Gastroesophageal sphincter (tissue), 4 donors: ENCODE data around the gene COL5A1. TPM values are rescaled to one million over a fixed set of nuclear protein-coding genes. Genes with fewer than 3 reads are reported as not detected.
A peak's percentile ranks its signal among the peaks of the same experiment; 100 is the strongest.

Experiments used
- ATAC-seq: fragments of 150-250 bp; one replicate; pipeline ENCODE4 v1.9.1; 2016; ENCODE audit warnings: mild to moderate bottlenecking, moderate library complexity
- H3K27ac ChIP-seq, 4 donors: fragments of 200-600 bp; sonication (generic) in 3 of 4; 1 replicate in 3 of 4; 2 replicates in 1 of 4; pipeline ENCODE4 v1.5.1; 2016 to 2019
- H3K27me3 ChIP-seq: fragments of 200-600 bp; sonication (generic); one replicate; pipeline ENCODE4 v1.5.1; 2019
- H3K36me3 ChIP-seq, 2 donors: fragments of 200-600 bp; sonication (generic); one replicate each; pipeline ENCODE4 v1.5.1; 2019; ENCODE audit warnings: control low read depth in 1 of 2
- H3K4me1 ChIP-seq, 3 donors: fragments of 200-600 bp; sonication (generic); 1 replicate in 2 of 3; 2 replicates in 1 of 3; pipeline ENCODE4 v1.5.1; 2016 to 2019; ENCODE audit warnings: control low read depth in 2 of 3
- H3K4me3 ChIP-seq, 2 donors: fragments of 200-600 bp; sonication (generic); one replicate each; pipeline ENCODE4 v1.5.1; 2019; ENCODE audit warnings: mild to moderate bottlenecking in 1 of 2, moderate library complexity in 1 of 2
- H3K9me3 ChIP-seq, 3 donors: fragments of 200-600 bp; sonication (generic); one replicate each; pipeline ENCODE4 v1.5.1; 2017 to 2019; ENCODE audit warnings: control low read depth in 2 of 3
- EP300 ChIP-seq: sonication (generic); formaldehyde crosslinking; IDR thresholded peaks from one replicate; pipeline ENCODE4 v1.6.1; 2017; ENCODE audit warnings: antibody characterized with exemption, mild to moderate bottlenecking
- POLR2A ChIP-seq, 2 donors: fragments of 450-650 bp; IDR thresholded peaks; one replicate each; pipeline ENCODE4 v1.6.1; 2017; ENCODE audit warnings: antibody characterized with exemption in 2 of 2, mild to moderate bottlenecking in 2 of 2, moderate library complexity in 1 of 2
- POLR2AphosphoS5 ChIP-seq: sonication (generic); formaldehyde crosslinking; IDR thresholded peaks from one replicate; pipeline ENCODE4 v1.6.1; 2017; ENCODE audit warnings: antibody characterized with exemption
- WGBS, 2 donors: methylation state at CpG; one replicate each; pipeline ENCODE4 v1.1.5; 2018; ENCODE audit warnings: low coverage in 1 of 2; 5-methylcytosine and 5-hydroxymethylcytosine counted together
- total RNA-seq, 4 donors: library from RNA; depleted of rRNA; stranded (reverse); fragments of >200 nt; gene quantifications; one replicate each; pipeline ENCODE4 v1.1.0, GENCODE V29; 2016
- TF ChIP-seq, protein P1 (sequence below), 4 experiments: fragments of 200-600 bp in 2 of 4; fragments of 450-650 bp in 2 of 4; sonication (generic) in 1 of 4; IDR thresholded peaks; one replicate each; pipeline ENCODE4 v1.5.1; 2017 to 2019; ENCODE audit warnings: antibody characterized with exemption in 4 of 4, mild to moderate bottlenecking in 2 of 4, moderate library complexity in 2 of 4

The COL5A1 gene
- total RNA-seq, 4 donors from 2014 or later: 48.5 to 86.4 (median 74.9) TPM

DNA sequence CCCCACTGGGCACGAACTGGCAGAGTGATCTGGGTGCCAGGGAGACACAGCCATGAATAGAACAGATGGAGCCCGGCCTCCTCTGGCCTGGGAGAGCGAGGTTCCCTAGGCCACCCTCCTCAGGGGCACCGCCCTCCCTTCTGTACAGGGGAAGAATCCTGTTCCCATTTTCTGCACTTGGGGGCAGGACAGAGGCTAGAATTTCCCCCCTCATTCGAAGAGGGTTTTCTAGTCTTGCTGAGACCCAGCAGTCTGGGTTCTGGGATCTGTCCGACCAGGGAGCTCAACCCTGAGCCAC, 52.7 kb downstream of the COL5A1 start:
- TF ChIP-seq, protein P1, sequence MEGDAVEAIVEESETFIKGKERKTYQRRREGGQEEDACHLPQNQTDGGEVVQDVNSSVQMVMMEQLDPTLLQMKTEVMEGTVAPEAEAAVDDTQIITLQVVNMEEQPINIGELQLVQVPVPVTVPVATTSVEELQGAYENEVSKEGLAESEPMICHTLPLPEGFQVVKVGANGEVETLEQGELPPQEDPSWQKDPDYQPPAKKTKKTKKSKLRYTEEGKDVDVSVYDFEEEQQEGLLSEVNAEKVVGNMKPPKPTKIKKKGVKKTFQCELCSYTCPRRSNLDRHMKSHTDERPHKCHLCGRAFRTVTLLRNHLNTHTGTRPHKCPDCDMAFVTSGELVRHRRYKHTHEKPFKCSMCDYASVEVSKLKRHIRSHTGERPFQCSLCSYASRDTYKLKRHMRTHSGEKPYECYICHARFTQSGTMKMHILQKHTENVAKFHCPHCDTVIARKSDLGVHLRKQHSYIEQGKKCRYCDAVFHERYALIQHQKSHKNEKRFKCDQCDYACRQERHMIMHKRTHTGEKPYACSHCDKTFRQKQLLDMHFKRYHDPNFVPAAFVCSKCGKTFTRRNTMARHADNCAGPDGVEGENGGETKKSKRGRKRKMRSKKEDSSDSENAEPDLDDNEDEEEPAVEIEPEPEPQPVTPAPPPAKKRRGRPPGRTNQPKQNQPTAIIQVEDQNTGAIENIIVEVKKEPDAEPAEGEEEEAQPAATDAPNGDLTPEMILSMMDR (IDR thresholded peaks at IDR 0.05): no peak
- TF ChIP-seq POLR2A (IDR thresholded peaks at IDR 0.05) (no peak), EP300 (no peak), POLR2AphosphoS5 (no peak)
- peak overlapping the region in 1 of 4 donors; percentile 14 for H3K27ac ChIP-seq

DNA sequence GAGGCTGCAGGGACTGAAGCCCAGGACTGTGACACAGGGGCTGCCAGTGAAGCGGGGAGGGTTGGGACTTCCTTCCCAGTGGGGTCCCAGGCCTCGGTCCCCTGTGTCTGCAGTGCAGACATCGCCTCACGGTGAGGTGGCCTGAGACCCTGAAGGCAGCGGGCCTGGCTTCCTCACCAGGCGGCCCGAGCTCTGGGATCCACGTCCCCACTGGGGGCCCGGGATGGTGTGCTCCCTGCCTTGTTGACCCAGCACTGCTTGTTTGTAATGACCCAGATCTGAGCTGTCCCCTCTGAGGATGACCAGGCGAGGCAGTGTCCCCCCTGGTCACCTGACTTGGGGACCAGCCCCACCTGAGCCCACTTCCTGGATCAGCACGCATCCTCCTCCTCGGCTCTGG, 53.1 kb downstream of the COL5A1 start:
- H3K27ac ChIP-seq: peak overlapping the region in 2 of 4 donors; percentile 3 to 35
- no peak for TF ChIP-seq POLR2A (IDR thresholded peaks at IDR 0.05)
- no peak for TF ChIP-seq EP300
- no peak for TF ChIP-seq POLR2AphosphoS5
- TF ChIP-seq, protein P1 (IDR thresholded peaks at IDR 0.05): no peak
- peaks cover 0 to 72% (median 13%) of the 10 kb centered on the region in 3 donors for H3K4me1 ChIP-seq
- WGBS, 2 donors: 87% methylated on average over 3 of the region's 12 CpGs; no CpG with 5 or more reads in 1 of the 2 donors
- no peak overlapping the region for H3K4me3 ChIP-seq
- peaks cover 0 to 32% of the 10 kb centered on the region in 2 donors for H3K36me3 ChIP-seq
- no peaks in the 10 kb centered on the region for H3K27me3 ChIP-seq
- H3K9me3 ChIP-seq: no peaks in the 10 kb centered on the region
- ATAC-seq: no peak

More for the DNA sequence above, 52.7 kb downstream of the COL5A1 start:
- Histone ChIP-seq H3K36me3 (peaks cover 0 to 30% of the 10 kb centered on the region in 2 donors), H3K9me3 (no peaks in the 10 kb centered on the region), H3K4me3 (no peak overlapping the region), H3K4me1 (peaks cover 0 to 72% (median 15%) of the 10 kb centered on the region in 3 donors), H3K27me3 (no peaks in the 10 kb centered on the region)
- no peak for ATAC-seq
- no CpG with 5 or more reads among the region's 6 CpGs for WGBS, 2 donors

DNA sequence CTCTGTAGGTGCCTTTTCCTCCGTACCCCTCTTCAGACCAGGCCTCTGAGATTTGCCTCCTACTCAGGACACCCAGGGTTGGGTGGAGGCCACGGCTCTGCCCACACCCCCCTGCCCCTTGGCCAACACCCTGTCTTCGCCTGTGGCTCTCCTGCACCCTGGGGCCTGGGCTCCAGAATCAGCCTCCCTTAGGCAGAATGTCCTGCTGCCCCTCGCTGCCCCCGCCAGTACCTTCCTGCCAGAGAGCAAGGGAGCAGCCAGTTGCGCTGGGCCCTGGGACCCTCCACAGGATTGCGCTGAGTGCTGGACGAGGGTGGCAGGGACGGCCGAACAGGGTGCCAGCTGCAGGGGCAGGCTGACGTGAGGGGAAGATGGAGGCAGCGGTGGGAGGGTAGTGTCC, 53.5 kb downstream of the COL5A1 start:
- Histone ChIP-seq H3K9me3 (no peaks in the 10 kb centered on the region), H3K4me3 (no peak overlapping the region), H3K27me3 (no peaks in the 10 kb centered on the region), H3K36me3 (peaks cover 0 to 36% of the 10 kb centered on the region in 2 donors), H3K4me1 (peaks cover 0 to 71% (median 8%) of the 10 kb centered on the region in 3 donors), H3K27ac (peak overlapping the region in 2 of 4 donors; percentile 3 to 35)
- no peak for ATAC-seq
- no CpG with 5 or more reads among the region's 12 CpGs for WGBS, 2 donors
- TF ChIP-seq EP300 (no peak), POLR2A (IDR thresholded peaks at IDR 0.05) (no peak), POLR2AphosphoS5 (no peak)
- TF ChIP-seq, protein P1 (IDR thresholded peaks at IDR 0.05): no peak

DNA sequence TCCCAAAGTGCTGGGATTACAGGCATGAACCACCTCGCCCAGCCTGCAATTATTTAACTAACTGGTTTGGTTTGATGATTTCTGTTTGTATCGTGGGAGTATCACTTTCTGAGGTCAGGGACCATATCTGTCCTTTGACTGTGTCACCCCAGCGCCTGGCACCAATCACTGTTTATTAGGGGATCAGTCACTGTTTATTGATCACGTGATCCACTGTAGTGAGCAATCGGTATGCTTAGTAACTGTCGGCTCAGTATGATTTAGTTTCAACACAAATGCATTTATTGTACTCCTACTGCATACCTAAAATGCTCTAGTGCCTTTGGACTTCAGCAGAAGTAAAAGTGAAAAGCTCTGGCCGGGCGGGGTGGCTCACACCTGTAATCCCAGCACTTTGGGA, 54.8 kb downstream of the COL5A1 start:
- WGBS, 2 donors: 75 to 91% methylated on average over 2 to 4 of the region's 8 CpGs
- H3K36me3 ChIP-seq: peaks cover 0 to 42% of the 10 kb centered on the region in 2 donors
- TF ChIP-seq, protein P1 (IDR thresholded peaks at IDR 0.05): no peak
- TF ChIP-seq POLR2AphosphoS5 (no peak), POLR2A (IDR thresholded peaks at IDR 0.05) (no peak), EP300 (no peak)
- ATAC-seq: no peak
- H3K9me3 ChIP-seq: no peaks in the 10 kb centered on the region
- peaks cover 0 to 58% (median 6%) of the 10 kb centered on the region in 3 donors for H3K4me1 ChIP-seq
- H3K27me3 ChIP-seq: no peaks in the 10 kb centered on the region
- no peak overlapping the region for H3K27ac ChIP-seq
- H3K4me3 ChIP-seq: no peak overlapping the region

DNA sequence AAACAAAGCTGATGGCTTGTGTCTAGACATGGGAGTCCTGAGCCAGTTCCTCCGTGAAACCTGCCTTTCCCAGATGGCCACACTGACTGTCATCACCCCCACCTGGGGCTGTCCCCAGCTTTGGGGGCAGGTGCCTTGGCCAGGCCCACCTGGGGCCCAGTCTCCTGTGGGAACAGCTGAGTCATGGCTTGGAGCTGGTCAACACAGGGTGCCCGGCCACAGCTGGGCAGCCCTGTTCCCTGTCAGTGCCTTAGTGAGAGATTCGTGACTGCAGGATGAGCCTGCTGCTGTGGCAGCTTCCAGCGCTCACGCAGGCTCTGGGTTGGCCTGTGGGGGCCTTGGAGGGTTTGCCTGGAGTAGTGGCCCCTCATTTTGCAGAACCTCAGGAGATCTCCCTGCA, 56.5 kb downstream of the COL5A1 start:
- H3K27me3 ChIP-seq: no peaks in the 10 kb centered on the region
- peaks cover 0 to 64% (median 8%) of the 10 kb centered on the region in 3 donors for H3K4me1 ChIP-seq
- WGBS, 2 donors: no CpG with 5 or more reads among the region's 5 CpGs
- peak; percentile 2 for ATAC-seq
- peak overlapping the region in 2 of 4 donors; percentile 51 to 66 for H3K27ac ChIP-seq
- H3K4me3 ChIP-seq: no peak overlapping the region
- no peak for TF ChIP-seq EP300
- TF ChIP-seq POLR2AphosphoS5: no peak
- no peak for TF ChIP-seq POLR2A (IDR thresholded peaks at IDR 0.05)
- TF ChIP-seq, protein P1 (IDR thresholded peaks at IDR 0.05): no peak
- peaks cover 0 to 39% of the 10 kb centered on the region in 2 donors for H3K36me3 ChIP-seq
- H3K9me3 ChIP-seq: no peaks in the 10 kb centered on the region
